HCT116 (cell line): Measurements from ENCODE around the gene SOWAHB. TPM values are rescaled to one million over a fixed set of nuclear protein-coding genes. Genes with fewer than 3 reads are reported as not detected.
A peak's percentile ranks its signal among the peaks of the same experiment; 100 is the strongest.

Experiments used
- ATAC-seq: fragments of 200-7000 bp; cut with Tn5 transposase; 2 replicates; pipeline ENCODE4 v1.9.1; 2020; ENCODE audit warnings: mild to moderate bottlenecking, moderate library complexity
- BruUV-seq: library from RNA; stranded (reverse); fragments of 400-500 nt; replicated peaks from 2 replicates; lab custom pipeline; 2021; lab: Mats Ljungman, UMichigan
- CTCF ChIA-PET: fragments of 300-600 bp; sonication (Branson Sonifier 250); formaldehyde crosslinking; loops from one replicate; lab custom pipeline; 2021; ENCODE audit warnings: antibody characterized with exemption; lab: Charles Lee
- POLR2A ChIA-PET: fragments of 300-600, 350-600 bp; sonication (Branson Sonifier 250); formaldehyde crosslinking; loops from one replicate; lab custom pipeline; 2021; ENCODE audit warnings: antibody characterized with exemption; lab: Charles Lee
- RAD21 ChIA-PET, 2 experiments: fragments of 300-600 bp; sonication (Branson Sonifier 250); formaldehyde crosslinking; loops; one replicate each; lab custom pipeline; 2023; ENCODE audit warnings: low total read pairs in 2 of 2; ENCODE audit not compliant: uncharacterized antibody in 2 of 2, unreplicated experiment in 2 of 2, low non-redundant PET in 1 of 2; lab: Charles Lee
- DNase-seq: peaks from one replicate; pipeline ENCODE4 v3.0.0-alpha.2; 2010; ENCODE audit warnings: low read depth, low spot score
- H2AFZ ChIP-seq: fragments of 200-600 bp; shearing (Covaris generic), sonication (generic); 2 replicates; pipeline ENCODE4 v1.6.1; 2017; ENCODE audit warnings: low read depth, mixed run types, mixed read lengths, antibody characterized with exemption, low read length; ENCODE audit not compliant: poor library complexity, severe bottlenecking
- H3K27ac ChIP-seq: 2 replicates; pipeline ENCODE4 v1.5.1; 2012; ENCODE audit warnings: low read depth, low read length
- H3K27me3 ChIP-seq: fragments of 200-600 bp; sonication (generic); 2 replicates; pipeline ENCODE4 v1.6.1; 2016; ENCODE audit warnings: mixed run types, low read length, mixed read lengths; ENCODE audit not compliant: insufficient read depth
- H3K36me3 ChIP-seq, 2 experiments: fragments of 200-500 bp in 1 of 2; fragments of 200-600 bp in 1 of 2; sonication (Bioruptor generic) in 1 of 2; sonication (generic) in 1 of 2; 2 replicates each; pipeline versions ENCODE4 v1.5.1 to v1.6.1; 2014 to 2016; ENCODE audit warnings: low read length in 2 of 2, inconsistent platforms in 1 of 2, mixed read lengths in 1 of 2, mixed run types in 1 of 2; ENCODE audit not compliant: insufficient read depth in 2 of 2, control insufficient read depth in 1 of 2
- H3K4me1 ChIP-seq, 2 experiments: fragments of 200-600 bp in 1 of 2; sonication (generic) in 1 of 2; 2 replicates each; pipeline versions ENCODE4 v1.5.1 to v1.6.1; 2012 to 2017; ENCODE audit warnings: low read length in 2 of 2, inconsistent platforms in 1 of 2, mild to moderate bottlenecking in 1 of 2, mixed read lengths in 1 of 2, mixed run types in 1 of 2, moderate library complexity in 1 of 2; ENCODE audit not compliant: insufficient read depth in 2 of 2, control insufficient read depth in 1 of 2
- H3K4me2 ChIP-seq: fragments of 200-600 bp; sonication (generic); 2 replicates; pipeline ENCODE4 v1.6.1; 2017; ENCODE audit warnings: mixed run types, low read length, mixed read lengths
- H3K4me3 ChIP-seq, 2 experiments: fragments of 200-600 bp in 1 of 2; sonication (generic) in 1 of 2; replicated peaks in 1 of 2; 2 replicates each; pipeline ENCODE4 v1.5.1; 2011 to 2016; ENCODE audit warnings: low read length in 2 of 2, control low read depth in 1 of 2, low read depth in 1 of 2, mild to moderate bottlenecking in 1 of 2, mixed read lengths in 1 of 2, mixed run types in 1 of 2
- H3K79me2 ChIP-seq: fragments of 200-600 bp; sonication (generic); 2 replicates; pipeline ENCODE4 v1.6.1; 2017; ENCODE audit warnings: mild to moderate bottlenecking, mixed run types, low read length, moderate library complexity, mixed read lengths; ENCODE audit not compliant: insufficient read depth
- H3K9ac ChIP-seq: fragments of 200-600 bp; sonication (generic); 2 replicates; pipeline ENCODE4 v1.6.1; 2016; ENCODE audit warnings: low read length, mixed read lengths
- H3K9me2 ChIP-seq: fragments of 200-600 bp; sonication (generic), shearing (Covaris generic); 2 replicates; pipeline ENCODE4 v1.6.1; 2017; ENCODE audit warnings: mixed run types, mild to moderate bottlenecking, moderate library complexity; ENCODE audit not compliant: insufficient read depth
- H3K9me3 ChIP-seq, 2 experiments: fragments of 200-500 bp in 1 of 2; fragments of 200-600 bp in 1 of 2; sonication (Bioruptor generic) in 1 of 2; sonication (generic) in 1 of 2; 2 replicates each; pipeline ENCODE4 v1.6.1; 2014 to 2017; ENCODE audit warnings: low read length in 2 of 2, mixed read lengths in 2 of 2, inconsistent platforms in 1 of 2, low read depth in 1 of 2, mild to moderate bottlenecking in 1 of 2, mixed run types in 1 of 2, moderate library complexity in 1 of 2; ENCODE audit not compliant: control insufficient read depth in 1 of 2, insufficient read depth in 1 of 2
- H4K20me1 ChIP-seq: fragments of 200-600 bp; sonication (generic), shearing (Covaris generic); 2 replicates; pipeline ENCODE4 v1.6.1; 2017; ENCODE audit warnings: mixed run types, mild to moderate bottlenecking, moderate library complexity; ENCODE audit not compliant: insufficient read depth
- ATF3 ChIP-seq: IDR thresholded peaks from 2 replicates; pipeline ENCODE4 v1.6.1; 2012
- CBX3 ChIP-seq: IDR thresholded peaks from 2 replicates; pipeline ENCODE4 v1.6.1; 2012; ENCODE audit warnings: low read depth
- CEBPB ChIP-seq: IDR thresholded peaks from 2 replicates; pipeline ENCODE4 v1.6.1; 2012; ENCODE audit warnings: low read depth
- CTCF ChIP-seq, 3 experiments: fragments of 200-600 bp in 1 of 3; sonication (generic) in 1 of 3; IDR thresholded peaks in 2 of 3; conservative IDR thresholded peaks in 1 of 3; 2 replicates each; pipeline ENCODE4 v1.5.1; 2012 to 2017; ENCODE audit warnings: low read depth in 2 of 3, low read length in 2 of 3, antibody characterized with exemption in 1 of 3, borderline replicate concordance in 1 of 3, control low read depth in 1 of 3, mild to moderate bottlenecking in 1 of 3, mixed read lengths in 1 of 3, mixed run types in 1 of 3, moderate library complexity in 1 of 3; ENCODE audit not compliant: insufficient read depth in 1 of 3
- EGR1 ChIP-seq: IDR thresholded peaks from 2 replicates; pipeline ENCODE4 v1.6.1; 2012; ENCODE audit warnings: low read depth
- ELF1 ChIP-seq: IDR thresholded peaks from 2 replicates; pipeline ENCODE4 v1.6.1; 2012; ENCODE audit warnings: low read depth, borderline replicate concordance
- EZH2 ChIP-seq: fragments of 200-600 bp; sonication (generic); IDR thresholded peaks from 2 replicates; pipeline ENCODE4 v1.6.1; 2017; ENCODE audit warnings: antibody characterized with exemption, mixed run types
- EZH2phosphoT487 ChIP-seq: fragments of 200-600 bp; IDR thresholded peaks from 2 replicates; pipeline ENCODE4 v1.6.1; 2018; ENCODE audit warnings: antibody characterized with exemption, borderline replicate concordance
- FOSL1 ChIP-seq: IDR thresholded peaks from 2 replicates; pipeline ENCODE4 v1.6.1; 2012; ENCODE audit warnings: low read depth
- JUND ChIP-seq: IDR thresholded peaks from 2 replicates; pipeline ENCODE4 v1.6.1; 2012
- MAX ChIP-seq: IDR thresholded peaks from 2 replicates; pipeline ENCODE4 v1.6.1; 2012
- POLR2A ChIP-seq: IDR thresholded peaks from 2 replicates; pipeline ENCODE4 v1.7.0; 2011; ENCODE audit warnings: borderline replicate concordance; ENCODE audit not compliant: insufficient read depth, insufficient read length; ENCODE audit errors: extremely low read depth
- POLR2AphosphoS5 ChIP-seq: IDR thresholded peaks from 2 replicates; pipeline ENCODE4 v1.6.1; 2011; ENCODE audit warnings: mild to moderate bottlenecking, low read depth, low read length, moderate library complexity
- REST ChIP-seq: IDR thresholded peaks from 2 replicates; pipeline ENCODE4 v1.6.1; 2012; ENCODE audit warnings: low read depth
- SIN3A ChIP-seq: IDR thresholded peaks from 2 replicates; pipeline ENCODE4 v1.6.1; 2012; ENCODE audit warnings: low read depth
- SP1 ChIP-seq: IDR thresholded peaks from 2 replicates; pipeline ENCODE4 v1.6.1; 2012; ENCODE audit warnings: low read depth
- SRF ChIP-seq: IDR thresholded peaks from 2 replicates; pipeline ENCODE4 v1.6.1; 2012; ENCODE audit warnings: low read depth
- TCF7L2 ChIP-seq: IDR thresholded peaks from 2 replicates; pipeline ENCODE4 v1.7.0; 2011; ENCODE audit warnings: borderline replicate concordance, inconsistent platforms; ENCODE audit not compliant: insufficient read depth, insufficient read length; ENCODE audit errors: extremely low read depth
- YY1 ChIP-seq: IDR thresholded peaks from 2 replicates; pipeline ENCODE4 v1.6.1; 2011; ENCODE audit warnings: low read length, low read depth, moderate library complexity, mild to moderate bottlenecking; ENCODE audit not compliant: insufficient replicate concordance; ENCODE audit errors: extremely low read depth
- ZBTB33 ChIP-seq: IDR thresholded peaks from 2 replicates; pipeline ENCODE4 v1.6.1; 2011; ENCODE audit warnings: mild to moderate bottlenecking, low read length, moderate library complexity; ENCODE audit not compliant: insufficient replicate concordance; ENCODE audit errors: extremely low read depth
- ZNF274 ChIP-seq: fragments of 200-500 bp; sonication (Bioruptor generic); IDR thresholded peaks from 2 replicates; pipeline ENCODE4 v1.6.1; 2014; ENCODE audit warnings: mild to moderate bottlenecking, low read depth, low read length, inconsistent platforms
- intact Hi-C: fragments of 100-400 bp; cut with micrococcal nuclease; formaldehyde crosslinking; loops from 2 replicates; pipeline ENCODE4 v1.10.0; 2022
- total RNA-seq: library from RNA; stranded (reverse); gene quantifications from one replicate; pipeline ENCODE4 v1.2.1, GENCODE V29; 2021; ENCODE audit not compliant: unreplicated experiment

Gene SOWAHB
- total RNA-seq, 1 experiment from 2014 or later, result 3.0 TPM

GRCh38 chr4:76850010-76850441 is 47.9 kb downstream of the SOWAHB start:
- peak overlapping the region; percentile 24 for H2AFZ ChIP-seq
- no peaks in the 10 kb centered on the region for H3K36me3 ChIP-seq
- CTCF ChIA-PET, result no interaction called here
- H3K4me2 ChIP-seq, result peak overlapping the region; percentile 20
- no peak overlapping the region for H3K9ac ChIP-seq
- H3K27me3 ChIP-seq, result no peaks in the 10 kb centered on the region
- intact Hi-C loops, result no loop called here
- H4K20me1 ChIP-seq, result no peaks in the 10 kb centered on the region
- RAD21 ChIA-PET, result no interaction called here
- ATAC-seq (peak; percentile 77), DNase-seq (peak; percentile 51)
- H3K27ac ChIP-seq, result no peak overlapping the region
- H3K79me2 ChIP-seq, result no peaks in the 10 kb centered on the region
- H3K4me3 ChIP-seq, result no peak overlapping the region
- H3K9me3 ChIP-seq, result no peaks in the 10 kb centered on the region
- peaks cover 9 to 10% of the 10 kb centered on the region in 2 experiments for H3K4me1 ChIP-seq
- H3K9me2 ChIP-seq, result no peaks in the 10 kb centered on the region
- BruUV-seq, result no TSS peak
- POLR2A ChIA-PET, result no interaction called here
- TF ChIP-seq CEBPB, result peak; percentile 74
- 0 out of 2 replicates have a peak, but pooled peaks have one; percentile 30 for TF ChIP-seq SRF
- TF ChIP-seq POLR2AphosphoS5, result no peak
- TF ChIP-seq YY1, result no peak
- TF ChIP-seq FOSL1, result peak; percentile 63
- no peak for TF ChIP-seq EZH2phosphoT487
- peak; percentile 71 for TF ChIP-seq TCF7L2
- TF ChIP-seq ZBTB33, result no peak
- no peak for TF ChIP-seq REST
- no peak for TF ChIP-seq ZNF274
- TF ChIP-seq ELF1, result no peak
- no peak for TF ChIP-seq ATF3
- TF ChIP-seq MAX, result no peak
- 0 out of 2 replicates have a peak, but pooled peaks have one; percentile 24 for TF ChIP-seq CBX3
- peak; percentile 35; the same call in 1 of the 2 replicates for TF ChIP-seq JUND
- TF ChIP-seq CTCF (IDR thresholded peaks at IDR 0.05 in 2 of 3, conservative IDR thresholded peaks at IDR 0.05 in 1 of 3; ENCODE audit: borderline replicate concordance in 1 of 3, insufficient read depth in 1 of 3, low read depth in 2 of 3, low read length in 2 of 3), result no peak
- no peak for TF ChIP-seq EZH2
- TF ChIP-seq SIN3A, result peak; percentile 47
- TF ChIP-seq SP1, result peak; percentile 44
- no peak for TF ChIP-seq EGR1
- TF ChIP-seq POLR2A, result no peak
